Mucosa of descending colon (tissue), 3 donors: ENCODE results near the gene TRDN. TPM values are rescaled to one million over a fixed set of nuclear protein-coding genes. Genes with fewer than 3 reads are reported as not detected.

Source experiments
- ATAC-seq: fragments of 200-7000 bp; cut with Tn5 transposase; one replicate; pipeline ENCODE4 v1.9.1; 2020; ENCODE audit warnings: mild to moderate bottlenecking, moderate library complexity
- DNase-seq, 3 donors: peaks; one replicate each; pipeline ENCODE4 v3.0.0-alpha.2; 2020
- H3K36me3 ChIP-seq: fragments of 200-600 bp; one replicate; pipeline ENCODE4 v1.8.0; 2021; ENCODE audit warnings: low read depth, mild to moderate bottlenecking
- H3K4me1 ChIP-seq: fragments of 200-600 bp; one replicate; pipeline ENCODE4 v1.8.0; 2021; ENCODE audit warnings: low read depth, mild to moderate bottlenecking
- H3K4me3 ChIP-seq: fragments of 200-600 bp; one replicate; pipeline ENCODE4 v1.8.0; 2021; ENCODE audit warnings: mild to moderate bottlenecking
- H3K9me3 ChIP-seq: fragments of 200-600 bp; one replicate; pipeline ENCODE4 v1.8.0; 2021; ENCODE audit warnings: mild to moderate bottlenecking
- CTCF ChIP-seq: fragments of 200-600 bp; IDR thresholded peaks from one replicate; pipeline ENCODE4 v1.8.0; 2022; ENCODE audit warnings: antibody characterized with exemption, mild to moderate bottlenecking
- intact Hi-C, 2 donors: fragments of 100-400 bp; cut with DNase I in 1 of 2; cut with micrococcal nuclease in 1 of 2; formaldehyde crosslinking; loops; one replicate each; pipeline versions ENCODE4 v1.11.0 to v1.11.1; 2022; cut with DNase I, micrococcal nuclease
- total RNA-seq, 3 donors: library from RNA; stranded (reverse); fragmentation: NEBNext Ultra II Directional in 2 of 3; extraction: Animal tissue kit (Norgen Biotek cat#: 25700) in 2 of 3; gene quantifications; one replicate each; pipeline versions ENCODE4 v1.2.1 to v1.2.4, GENCODE V29; 2021 to 2023
- donor health status: DM: no; HTN: no; CAD: no; lungs with moderate emphysema.
- donor health status: DM: no; HTN: no; CAD: no.
- donor health status: DM: no; HTN: yes; CAD: no.

TRDN gene
- total RNA-seq, 3 donors from 2014 or later: 0.12 to 0.51 TPM; not detected in 1

- TF ChIP-seq CTCF: no peak
- Histone ChIP-seq H3K4me3 (no peak overlapping the region), H3K36me3 (no peaks in the 10 kb centered on the region), H3K4me1 (no peaks in the 10 kb centered on the region), H3K9me3 (no peaks in the 10 kb centered on the region)
- intact Hi-C loops: no loop called here
- ATAC-seq (no peak), DNase-seq (no peak)
Measured at GRCh38 chr6:123570813-123571684, 65.7 kb downstream of the TRDN start.

- intact Hi-C loops: no loop called here
- H3K9me3 ChIP-seq: no peaks in the 10 kb centered on the region
- H3K36me3 ChIP-seq: no peaks in the 10 kb centered on the region
- DNase-seq (no peak), ATAC-seq (no peak)
- no peaks in the 10 kb centered on the region for H3K4me1 ChIP-seq
- no peak for TF ChIP-seq CTCF
- no peak overlapping the region for H3K4me3 ChIP-seq
Measured at GRCh38 chr6:123569575-123569974, 67.2 kb downstream of the TRDN start.

- H3K36me3 ChIP-seq: no peaks in the 10 kb centered on the region
- intact Hi-C loops: no loop called here
- no peaks in the 10 kb centered on the region for H3K9me3 ChIP-seq
- ATAC-seq: no peak
- DNase-seq: no peak
- TF ChIP-seq CTCF: no peak
- no peak overlapping the region for H3K4me3 ChIP-seq
- H3K4me1 ChIP-seq: no peaks in the 10 kb centered on the region
Measured at GRCh38 chr6:123565529-123565928, 71.2 kb downstream of the TRDN start.

GRCh38 chr6:123564361-123564760, 72.4 kb downstream of the TRDN start:
- ATAC-seq (no peak), DNase-seq (no peak)
- intact Hi-C loops: no loop called here
- H3K9me3 ChIP-seq: no peaks in the 10 kb centered on the region
- no peak overlapping the region for H3K4me3 ChIP-seq
- H3K36me3 ChIP-seq: no peaks in the 10 kb centered on the region
- no peak for TF ChIP-seq CTCF
- H3K4me1 ChIP-seq: no peaks in the 10 kb centered on the region

GRCh38 chr6:123562677-123563076, 74.1 kb downstream of the TRDN start:
- no peaks in the 10 kb centered on the region for H3K36me3 ChIP-seq
- no peaks in the 10 kb centered on the region for H3K9me3 ChIP-seq
- TF ChIP-seq CTCF: no peak
- H3K4me1 ChIP-seq: no peaks in the 10 kb centered on the region
- intact Hi-C loops: no loop called here
- no peak for ATAC-seq
- H3K4me3 ChIP-seq: no peak overlapping the region
- DNase-seq: no peak
